Pulmonary artery endothelial cell (primary cell): Measurements from ENCODE around the gene DRGX. TPM values are rescaled to one million over a fixed set of nuclear protein-coding genes. Genes with fewer than 3 reads are reported as not detected.

ENCODE experiments used
- DNase-seq: peaks from one replicate; pipeline ENCODE4 v3.0.0-alpha.2; 2011; ENCODE audit warnings: low read depth, low spot score
- total RNA-seq: library from RNA; depleted of rRNA; stranded (reverse); fragments of >200 nt; gene quantifications from 2 replicates; pipeline ENCODE4 v1.2.3, GENCODE V29; 2014

DRGX gene
- total RNA-seq, 1 donor from 2014 or later = not detected

GRCh38 chr10:49408519-49409306 is 12.8 kb upstream of the DRGX start:
- DNase-seq = no peak

DNA sequence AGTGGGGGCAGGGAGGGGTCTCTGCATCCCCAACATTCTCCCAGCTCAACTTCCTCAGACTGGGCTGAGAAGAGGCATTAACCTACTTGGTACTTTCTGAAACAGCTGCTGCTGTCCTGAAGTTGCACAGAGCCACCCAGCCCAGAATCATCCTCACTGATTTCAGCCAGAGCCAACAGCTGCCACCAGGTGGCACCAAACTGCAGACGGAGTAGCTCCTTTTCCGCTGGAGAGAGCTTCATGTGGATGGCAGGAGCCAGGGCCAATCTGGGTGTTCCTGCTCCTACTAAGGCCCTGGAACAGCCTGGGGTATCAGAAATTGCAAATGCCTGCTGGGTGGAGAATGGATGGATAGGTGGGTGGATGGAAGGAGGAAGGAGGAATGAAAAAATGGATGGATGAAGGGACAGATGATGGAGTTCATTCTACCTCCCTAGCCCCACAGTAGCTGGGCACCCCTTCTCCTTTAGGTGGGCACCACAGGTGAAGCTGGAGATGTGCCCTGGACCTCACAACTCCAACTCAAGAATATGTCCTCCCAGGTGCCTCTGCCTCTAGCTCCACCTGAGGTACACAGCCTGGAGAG is 11.8 kb upstream of the DRGX start:
- DNase-seq = peak; percentile 20

- no peak for DNase-seq
Observed at GRCh38 chr10:49407151-49407550, 11.3 kb upstream of the DRGX start.

DNA sequence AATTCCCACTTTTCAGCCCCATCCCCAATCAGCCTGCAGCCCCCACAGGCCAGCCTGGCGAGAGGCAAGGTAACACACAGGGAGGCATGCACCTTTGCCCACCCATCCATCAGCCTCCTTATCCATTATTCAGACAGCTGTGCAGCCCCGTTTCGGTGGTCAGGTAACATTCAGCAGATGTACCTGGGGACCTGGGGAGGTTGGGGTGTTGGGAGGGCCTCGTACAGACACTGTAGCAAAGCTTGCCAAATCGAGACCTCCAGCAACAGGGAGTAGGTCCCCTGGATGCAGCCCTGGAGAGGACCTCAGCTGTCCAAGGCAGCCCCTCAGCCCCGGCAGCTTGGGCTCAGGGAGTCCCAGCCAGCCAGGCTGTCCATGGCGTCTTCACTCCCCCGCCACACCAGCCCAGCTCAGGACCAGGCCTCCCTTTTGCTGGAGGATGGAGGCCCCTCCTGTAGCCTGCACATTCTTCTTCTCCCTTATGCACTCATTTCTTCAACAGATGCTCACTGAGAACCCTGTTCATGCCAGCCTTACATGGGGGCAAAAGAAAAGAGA is 8.5 kb upstream of the DRGX start:
- no peak for DNase-seq

DNA sequence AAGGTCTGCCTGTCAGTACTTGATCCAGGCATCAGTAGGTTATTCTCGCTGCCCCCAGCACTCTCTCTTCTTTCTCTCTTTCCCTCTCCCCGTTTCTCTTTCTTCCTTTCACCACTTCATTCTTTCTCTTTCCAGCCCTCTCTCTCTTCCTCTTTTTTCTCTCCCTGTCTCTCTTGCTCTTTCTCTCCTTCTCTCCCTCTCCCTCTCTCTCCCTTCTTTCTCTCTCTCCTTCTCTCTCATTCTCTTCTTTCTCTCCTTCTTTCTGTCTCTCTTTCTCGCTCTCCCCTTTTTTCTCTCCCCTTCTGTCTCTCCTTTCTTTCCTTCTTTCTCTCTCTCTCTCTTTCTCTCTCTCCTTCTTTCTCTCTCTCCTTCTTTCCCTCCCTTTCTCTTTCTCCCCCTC is 7.5 kb upstream of the DRGX start:
- no peak for DNase-seq

DNA sequence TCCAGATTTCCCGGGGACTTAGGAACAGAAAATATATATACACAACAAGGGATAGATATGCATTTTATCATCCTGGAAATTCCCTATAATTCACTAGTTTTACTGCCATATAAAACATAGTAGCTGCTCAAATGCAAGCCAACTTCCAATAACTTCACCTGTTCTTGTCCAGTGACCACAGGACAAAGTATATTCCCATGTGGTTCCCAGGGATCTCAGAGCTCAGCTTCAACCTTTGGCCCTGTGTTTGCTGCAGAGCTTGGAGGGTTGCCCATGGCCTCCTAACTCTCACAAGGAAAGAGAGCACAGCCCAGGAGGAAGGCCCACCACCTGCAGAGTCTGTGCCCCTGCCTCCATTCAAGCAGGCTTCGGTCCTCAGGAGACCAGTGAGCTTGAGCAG is 4.5 kb upstream of the DRGX start:
- no peak for DNase-seq

DNA sequence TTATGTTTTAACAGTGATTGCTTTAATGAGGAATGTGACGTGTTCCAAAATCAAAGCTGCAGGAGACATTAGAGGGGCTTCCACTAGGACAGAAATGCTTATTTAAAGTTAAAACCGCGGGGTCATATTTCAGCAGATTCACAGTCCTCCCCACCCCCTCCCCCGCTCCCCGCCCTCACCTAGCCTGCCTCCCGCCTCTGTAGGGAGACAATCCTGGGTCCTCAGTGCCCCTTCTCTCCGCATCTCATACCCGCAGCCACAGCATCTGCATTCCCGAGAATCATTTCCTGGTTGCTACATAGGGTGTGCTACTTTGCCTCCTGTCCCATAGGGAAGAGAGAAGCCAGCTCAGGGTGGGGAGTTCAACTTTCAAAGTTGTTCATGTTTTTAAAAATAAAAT is 3.1 kb upstream of the DRGX start:
- no peak for DNase-seq

DNA sequence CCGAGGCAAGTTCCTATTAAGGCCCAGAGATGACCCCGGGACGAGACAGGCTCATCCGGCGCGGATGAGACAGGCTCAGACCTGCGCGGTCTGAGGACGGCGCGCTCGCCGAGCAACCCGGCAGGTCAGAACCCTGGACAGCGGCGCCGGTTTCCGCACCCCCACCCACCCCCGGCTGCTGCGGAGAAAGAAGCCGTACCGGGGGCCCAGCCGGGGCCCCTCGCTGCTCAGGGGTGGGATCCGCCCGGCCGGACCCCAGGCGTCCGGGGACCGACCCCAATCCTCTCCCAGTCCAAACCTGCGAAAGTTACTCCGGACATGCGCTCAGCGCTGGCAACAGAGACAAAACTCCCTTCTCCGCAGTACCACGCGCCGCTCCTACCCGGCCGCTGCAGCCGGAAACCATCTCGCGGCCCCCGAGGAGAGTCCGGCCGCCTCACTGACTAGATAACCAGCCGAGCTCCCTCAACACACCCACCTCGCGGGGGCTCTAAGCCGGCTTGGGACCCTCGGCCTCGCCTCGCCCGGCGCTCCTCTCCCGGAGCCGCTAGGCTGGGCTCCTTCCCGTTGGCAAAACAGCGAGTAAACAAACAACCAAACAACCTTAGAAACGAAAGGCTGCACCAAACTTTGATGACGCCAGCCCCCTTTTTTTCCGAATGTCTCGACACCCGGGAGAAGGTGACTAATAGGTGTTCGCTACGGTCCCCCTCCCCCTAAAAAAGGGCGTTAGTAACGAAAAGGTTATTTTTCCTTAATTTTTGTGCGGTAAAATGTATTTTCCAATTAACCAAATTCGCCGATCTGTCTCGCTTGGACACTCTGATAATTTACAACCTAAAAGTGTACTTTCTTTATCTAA is 2.3 kb upstream of the DRGX start:
- DNase-seq = no peak

- DNase-seq = no peak
Observed at GRCh38 chr10:49397036-49397999, 1.4 kb upstream of the DRGX start.

GRCh38 chr10:49396666-49396999 is 744 bp upstream of the DRGX start:
- no peak for DNase-seq

DNA sequence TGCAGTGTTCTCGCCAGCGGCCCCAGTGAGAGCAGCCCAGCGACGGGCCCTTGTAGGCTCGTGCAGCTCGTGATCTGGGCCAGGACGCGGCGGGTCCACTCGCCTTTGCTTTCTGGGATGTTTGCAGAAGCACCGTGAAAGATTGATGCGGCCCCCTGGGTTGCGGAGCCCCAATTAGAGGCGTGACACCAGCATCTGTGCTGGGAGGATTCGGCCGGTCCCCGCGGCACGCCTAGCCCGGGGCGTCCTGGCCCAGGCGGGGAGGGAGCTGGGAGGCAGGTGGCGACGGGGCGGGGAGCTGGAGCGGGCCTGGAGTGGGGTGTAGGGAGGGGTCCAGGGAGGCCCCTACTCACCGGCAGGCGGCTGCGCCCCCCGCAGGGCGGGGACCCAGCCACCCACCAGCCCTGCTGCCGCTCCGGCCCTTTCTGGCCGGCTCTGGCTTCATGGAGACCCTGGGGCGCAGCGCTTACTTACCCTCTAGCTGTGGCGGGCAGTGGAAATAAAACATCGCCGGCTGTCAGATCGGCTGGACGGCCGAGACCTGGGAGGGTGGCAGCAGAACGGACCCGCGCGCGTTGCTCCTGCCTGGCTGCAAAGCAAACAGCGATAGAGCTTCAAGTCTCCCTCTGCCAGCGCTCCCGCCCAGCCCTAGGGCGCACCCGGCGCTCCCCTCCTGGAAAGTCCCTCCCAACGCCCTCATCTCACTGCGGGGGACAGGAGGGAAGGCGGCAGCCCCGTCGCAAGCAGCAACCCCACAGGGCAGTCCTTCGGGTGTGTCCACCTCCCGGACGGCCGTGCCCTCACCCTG is 752 bp downstream of the DRGX start:
- DNase-seq = no peak

- no peak for DNase-seq
Observed at GRCh38 chr10:49393757-49394156, 2.1 kb downstream of the DRGX start.

GRCh38 chr10:49393301-49393700 is 2.6 kb downstream of the DRGX start:
- DNase-seq = no peak

DNA sequence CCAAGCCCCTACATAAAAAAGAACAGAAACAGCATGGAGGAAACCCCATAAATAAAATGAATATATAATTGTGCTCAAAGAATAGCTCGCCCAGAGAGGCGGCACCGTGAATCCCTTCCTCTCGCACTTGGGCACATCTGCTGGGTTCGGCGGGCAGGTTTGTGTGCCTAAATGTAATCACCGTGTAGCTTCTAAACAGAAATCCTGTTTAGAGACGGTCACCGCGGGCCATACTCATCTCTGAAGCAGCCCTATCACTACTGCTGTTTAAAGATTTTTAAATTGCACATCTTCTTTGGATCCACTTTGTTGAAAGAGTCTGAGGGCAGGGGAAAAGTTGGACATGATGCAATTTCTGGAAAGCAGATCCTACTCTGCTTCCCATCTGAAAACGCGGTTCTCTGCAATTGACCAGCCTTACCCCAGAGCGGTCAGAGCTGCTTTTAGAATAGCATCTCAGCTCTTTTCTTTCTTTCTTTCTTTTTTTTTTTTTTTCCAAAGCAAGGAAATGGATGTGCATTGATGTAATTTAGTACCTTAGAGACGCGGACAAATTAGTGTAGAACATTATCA is 6.4 kb downstream of the DRGX start:
- DNase-seq = no peak

DNA sequence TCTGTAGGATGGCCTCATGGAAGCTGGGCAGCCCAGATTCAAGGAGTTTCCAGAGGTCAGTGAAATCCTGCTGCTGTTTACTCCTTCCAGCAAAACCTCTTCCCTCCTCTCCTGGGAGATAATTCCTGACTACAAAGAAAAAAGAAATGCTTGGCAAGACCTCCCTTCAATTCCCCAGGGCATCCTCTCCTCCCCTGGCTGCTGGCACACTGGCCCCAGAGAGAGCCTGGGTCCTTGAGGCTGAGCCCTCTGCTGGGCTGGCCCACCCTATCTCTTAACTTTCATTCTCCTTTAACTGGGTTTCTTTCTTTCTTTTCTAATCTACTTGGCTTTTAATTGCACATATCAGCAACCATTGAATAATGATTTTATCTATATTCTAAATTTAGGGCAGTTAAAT is 7.7 kb downstream of the DRGX start:
- DNase-seq = no peak

DNA sequence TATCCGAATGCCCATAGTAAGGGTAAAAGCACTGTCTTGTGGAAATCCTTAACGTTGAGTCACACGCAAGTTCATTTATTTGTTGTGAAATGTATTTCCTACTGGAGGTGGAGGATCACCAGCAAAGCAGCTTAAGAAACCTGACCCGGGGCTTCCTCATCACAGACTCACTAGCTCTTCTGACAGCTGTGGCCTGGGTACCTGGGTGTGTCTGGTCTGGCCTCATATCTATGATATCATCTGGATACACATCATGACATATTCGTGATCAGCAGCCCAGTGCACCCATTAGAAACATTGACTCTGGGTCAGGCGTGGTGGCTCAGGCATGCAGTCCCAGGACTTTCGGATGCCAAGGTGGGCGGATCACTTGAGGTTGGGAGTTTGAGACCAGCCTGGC is 8.8 kb downstream of the DRGX start:
- no peak for DNase-seq

DNA sequence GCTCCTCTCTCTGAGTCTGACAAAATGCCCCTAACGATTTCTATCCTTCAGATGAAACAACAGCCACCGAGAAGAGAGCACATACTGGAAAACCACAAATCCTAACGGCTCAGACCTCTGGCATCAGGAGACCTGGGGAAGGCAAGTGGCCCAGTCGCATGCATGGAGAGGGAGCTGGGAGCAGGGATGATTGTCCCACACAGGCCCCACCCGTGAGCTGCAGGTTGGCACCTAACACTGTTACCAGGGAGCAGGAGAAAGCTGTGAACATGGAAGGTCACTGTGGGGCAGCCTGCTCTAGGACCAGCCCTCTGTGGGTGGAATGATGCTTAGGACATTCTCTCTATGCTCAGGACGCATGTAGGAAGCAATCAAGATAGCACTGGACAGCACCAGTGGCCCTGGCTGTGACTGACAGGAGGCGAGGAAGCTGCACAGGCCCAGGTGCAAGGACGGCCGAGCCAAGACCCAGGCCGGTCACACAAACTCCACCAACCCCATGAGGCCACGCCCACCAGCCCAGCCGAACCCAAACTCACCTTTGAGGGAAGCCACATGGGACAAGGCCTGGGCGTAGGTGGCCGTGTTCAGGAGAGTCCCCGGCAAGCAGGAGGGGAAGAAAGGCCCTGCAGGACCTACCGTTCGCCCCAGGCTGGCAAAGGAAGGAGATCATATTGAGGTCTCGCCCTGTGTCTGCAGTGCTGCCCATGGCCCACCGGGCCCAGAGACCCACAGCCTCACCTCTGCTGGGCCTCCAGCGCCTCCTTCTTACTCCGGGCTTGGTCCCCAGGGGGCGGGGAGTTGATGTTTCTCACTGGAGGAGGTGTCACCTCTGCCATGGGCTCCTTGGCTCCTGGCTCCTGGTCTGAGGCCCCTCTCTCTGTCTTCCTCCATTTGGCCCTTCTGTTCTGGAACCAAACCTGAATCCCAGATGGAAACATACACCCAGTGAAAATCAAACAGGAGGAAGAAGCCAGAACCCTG is 9.7 kb downstream of the DRGX start:
- DNase-seq = no peak

DNA sequence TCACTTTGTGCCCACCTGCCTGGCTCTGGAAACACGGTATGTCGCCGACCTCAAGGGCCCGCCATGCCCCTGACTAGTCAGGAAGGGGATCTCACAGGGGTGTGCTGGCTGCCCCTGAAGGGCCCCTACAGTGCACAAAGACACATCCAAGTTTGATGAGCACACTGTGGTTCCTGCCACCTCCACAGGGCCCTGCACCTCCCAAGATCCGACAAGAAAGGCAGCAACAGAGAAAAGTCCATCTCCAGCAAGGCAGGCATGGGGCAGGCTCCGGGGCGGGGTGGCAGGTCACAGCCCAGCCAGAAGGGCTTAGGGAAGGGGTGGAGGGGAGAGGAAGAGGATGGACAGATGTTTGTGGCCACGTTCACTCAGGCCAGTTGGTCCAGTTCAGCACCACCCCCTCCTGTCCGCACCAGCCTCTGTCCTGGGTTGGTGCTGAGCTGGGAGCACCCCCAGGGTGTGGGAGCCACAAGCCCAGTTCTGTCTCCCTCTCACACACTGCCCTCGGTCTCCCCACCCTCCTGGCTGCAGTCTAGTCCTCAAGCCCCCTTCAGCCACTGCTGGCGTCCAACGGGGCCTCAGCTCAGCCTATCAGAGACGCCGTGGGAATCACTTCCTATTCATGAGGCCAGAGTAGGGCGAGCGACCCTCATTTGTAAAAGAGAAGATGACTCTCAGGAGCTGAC is 11.5 kb downstream of the DRGX start:
- DNase-seq = no peak
